GM10248 (cell line): ENCODE results near the gene SCFD2.

Experiments used
- CTCF ChIA-PET: fragments of 300-600 bp; sonication (Branson Sonifier 250); formaldehyde crosslinking; extraction: SDS; loops from one replicate; lab custom pipeline; 2021; ENCODE audit warnings: antibody characterized with exemption; lab: Yijun Ruan, JAX
- POLR2A ChIA-PET: fragments of 350-650 bp; sonication (Branson Sonifier 250); formaldehyde crosslinking; extraction: SDS; loops from one replicate; lab custom pipeline; 2020; ENCODE audit warnings: antibody characterized with exemption; lab: Yijun Ruan, JAX
- DNase-seq: peaks from one replicate; pipeline ENCODE4 v3.0.0; 2012; ENCODE audit errors: extremely low spot score
- CTCF ChIP-seq: IDR thresholded peaks from 2 replicates; pipeline ENCODE4 v1.5.1; 2012; ENCODE audit warnings: mild to moderate bottlenecking, low read depth; ENCODE audit errors: extremely low read depth, missing control alignments, control extremely low read depth

SCFD2 gene

DNA sequence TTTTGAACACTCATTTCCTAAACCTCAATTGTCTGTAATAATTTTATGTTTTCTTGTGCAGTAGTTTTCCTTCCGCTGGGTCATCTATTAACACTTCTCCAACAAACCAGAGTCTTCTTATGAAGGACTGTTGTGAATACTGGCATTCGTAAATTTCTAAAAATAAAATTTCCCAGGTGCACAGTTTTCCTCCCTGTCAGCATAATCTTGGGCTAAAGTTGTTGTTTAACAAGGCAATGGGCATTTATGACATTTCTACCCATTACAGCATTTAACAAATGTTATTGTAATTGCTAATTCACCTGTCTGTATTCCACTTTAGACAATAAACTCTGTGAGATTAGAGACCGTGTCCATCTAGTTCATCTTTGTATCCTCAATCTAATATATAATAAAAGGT is 1.2 kb downstream of the SCFD2 start:
- no peak for TF ChIP-seq CTCF
- ChIA-PET POLR2A (interaction anchor here (1.4 kb wide), 1 partner anchor 13 kb away, joined by 5 read pairs; the partner anchor contains the start of gene FIP1L1), CTCF (no interaction called here)
- DNase-seq, result no peak

- POLR2A ChIA-PET, result no interaction called here
- no peak for TF ChIP-seq CTCF
- CTCF ChIA-PET, result no interaction called here
- DNase-seq, result no peak
These were observed 3.8 kb downstream of the SCFD2 start for GRCh38 chr4:53362093-53362492.

DNA sequence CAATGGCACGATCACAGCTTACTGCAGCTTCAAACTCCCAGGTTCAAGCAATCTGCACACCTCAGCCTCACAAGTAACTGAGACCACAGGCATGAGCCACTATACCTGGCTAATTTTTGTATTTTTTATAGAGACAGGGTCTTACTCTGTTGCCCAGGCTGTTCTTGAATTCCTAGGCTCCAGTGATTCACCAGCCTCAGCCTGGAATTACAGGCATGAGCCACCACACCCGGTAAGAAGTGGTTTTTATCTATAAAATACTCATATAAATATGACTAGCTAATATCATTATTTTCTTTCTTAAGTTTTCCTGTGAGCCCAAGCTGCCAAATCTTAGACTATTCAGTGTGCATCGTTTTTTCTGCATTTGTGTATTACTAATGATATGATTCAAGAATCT is 4.4 kb downstream of the SCFD2 start:
- ChIA-PET POLR2A (no interaction called here), CTCF (no interaction called here)
- no peak for DNase-seq
- TF ChIP-seq CTCF, result no peak

DNA sequence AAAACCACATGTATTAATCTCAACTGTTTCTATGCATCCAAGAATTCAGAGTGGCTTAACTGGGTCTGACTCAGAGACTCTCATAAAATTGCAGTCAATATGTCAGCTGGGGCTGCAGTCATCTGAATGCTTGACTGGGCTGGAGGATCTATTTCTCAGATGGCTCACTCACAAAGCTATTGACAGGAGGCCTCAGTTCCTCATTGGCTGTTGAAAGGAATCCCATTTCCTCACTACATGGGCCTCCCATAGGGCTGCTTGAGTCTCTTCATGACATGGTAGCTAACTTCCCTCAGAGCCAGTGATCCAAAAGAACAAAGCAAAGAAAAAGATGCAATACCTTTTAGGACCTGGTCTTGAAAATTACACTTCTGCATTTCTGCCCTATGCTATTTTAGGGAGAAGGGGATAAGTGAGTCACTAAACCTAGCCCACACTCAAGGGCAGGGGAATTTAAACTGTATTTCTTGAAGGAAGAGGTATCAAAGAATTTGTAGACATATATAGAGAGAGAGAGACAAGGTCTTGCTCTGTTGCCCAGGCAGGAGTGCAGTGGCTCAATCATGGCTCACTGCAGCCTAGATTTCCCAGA is 9.8 kb downstream of the SCFD2 start:
- no peak for TF ChIP-seq CTCF
- ChIA-PET CTCF (no interaction called here), POLR2A (no interaction called here)
- DNase-seq, result no peak

GRCh38 chr4:53354012-53354722 is 11.7 kb downstream of the SCFD2 start:
- POLR2A ChIA-PET, result no interaction called here
- TF ChIP-seq CTCF, result no peak
- DNase-seq, result no peak
- CTCF ChIA-PET, result interaction anchor here (1.1 to 1.2 kb wide), 2 partner anchors 14 to 16 kb away, joined by 3 to 6 read pairs; no protein-coding TSS in a partner anchor

GRCh38 chr4:53349091-53349491 is 16.8 kb downstream of the SCFD2 start:
- no peak for DNase-seq
- no peak for TF ChIP-seq CTCF
- ChIA-PET CTCF (interaction anchor here (1.0 kb wide), 1 partner anchor 10 kb away, joined by 4 read pairs; no protein-coding TSS in a partner anchor), POLR2A (no interaction called here)
